Smooth muscle cell (in vitro differentiated cells): ENCODE measurements around the gene PTN. TPM values are rescaled to one million over a fixed set of nuclear protein-coding genes. Genes with fewer than 3 reads are reported as not detected.

Experiments used
- DNase-seq: peaks from one replicate; lab custom pipeline; 2025; ENCODE audit not compliant: unreplicated experiment; lab: John Stamatoyannopoulos, UW
- H2AFZ ChIP-seq: fragments of 200-600 bp; sonication (generic); 2 replicates; pipeline ENCODE4 v1.6.0; 2016; ENCODE audit warnings: antibody characterized with exemption, low read depth, mild to moderate bottlenecking
- H3F3A ChIP-seq: fragments of 200-600 bp; sonication (generic); 2 replicates; pipeline ENCODE4 v1.6.0; 2017; ENCODE audit warnings: antibody characterized with exemption, low read depth
- H3K27ac ChIP-seq: fragments of 200-600 bp; sonication (generic); 2 replicates; pipeline ENCODE4 v1.5.1; 2016; ENCODE audit warnings: low read depth, mild to moderate bottlenecking
- H3K27me3 ChIP-seq: fragments of 200-600 bp; sonication (generic); 2 replicates; pipeline ENCODE4 v1.6.1; 2016; ENCODE audit warnings: low read depth, mild to moderate bottlenecking
- H3K36me3 ChIP-seq: fragments of 200-600 bp; sonication (generic); 2 replicates; pipeline ENCODE4 v1.5.1; 2016; ENCODE audit warnings: low read depth
- H3K4me1 ChIP-seq: fragments of 200-600 bp; sonication (generic); 2 replicates; pipeline ENCODE4 v1.5.1; 2016; ENCODE audit warnings: low read depth
- H3K4me2 ChIP-seq: fragments of 200-600 bp; sonication (generic); 2 replicates; pipeline ENCODE4 v1.6.0; 2016; ENCODE audit warnings: mild to moderate bottlenecking
- H3K4me3 ChIP-seq: fragments of 200-600 bp; sonication (generic); 2 replicates; pipeline ENCODE4 v1.5.1; 2016; ENCODE audit warnings: mild to moderate bottlenecking
- H3K79me2 ChIP-seq: fragments of 200-600 bp; sonication (generic); 2 replicates; pipeline ENCODE4 v1.6.0; 2016; ENCODE audit warnings: low read depth, mild to moderate bottlenecking
- H3K9ac ChIP-seq: fragments of 200-600 bp; sonication (generic); 2 replicates; pipeline ENCODE4 v1.6.0; 2016; ENCODE audit warnings: low read depth
- H3K9me3 ChIP-seq: fragments of 200-600 bp; sonication (generic); replicated peaks from 2 replicates; pipeline ENCODE4 v1.5.1; 2016; ENCODE audit warnings: low read depth
- H4K20me1 ChIP-seq: fragments of 200-600 bp; sonication (generic); 2 replicates; pipeline ENCODE4 v1.6.0; 2016; ENCODE audit warnings: low read depth
- CTCF ChIP-seq: fragments of 200-600 bp; sonication (generic); IDR thresholded peaks from 2 replicates; pipeline ENCODE4 v1.5.1; 2017; ENCODE audit warnings: borderline replicate concordance, mild to moderate bottlenecking, antibody characterized with exemption; ENCODE audit not compliant: insufficient read depth, poor library complexity, severe bottlenecking
- WGBS: methylation state at CpG from one replicate; pipeline ENCODE4 v1.1.7; 2016; ENCODE audit warnings: low lambda C conversion rate; 5-methylcytosine and 5-hydroxymethylcytosine counted together
- polyA plus RNA-seq: library from polyadenylated mRNA; unstranded; fragments of >200 nt; fragmentation: Nextera tagmentation; extraction: Ambion mirVana; gene quantifications from 2 replicates; pipeline ENCODE4 v1.2.1, GENCODE V29; 2016
- total RNA-seq: library from RNA; depleted of rRNA; stranded (reverse); fragments of >200 nt; gene quantifications from 2 replicates; pipeline ENCODE4 v1.2.3, GENCODE V29; 2014

Gene PTN
- total and polyA plus RNA-seq, 2 experiments from 2014 or later = 8.9 to 15.1 TPM

GRCh38 chr7:137254766-137255165 lies 88.8 kb downstream of the PTN start:
- Histone ChIP-seq H4K20me1 (no peaks in the 10 kb centered on the region), H3K9ac (no peak overlapping the region), H3K9me3 (no peaks in the 10 kb centered on the region), H3K4me3 (no peak overlapping the region), H2AFZ (no peak overlapping the region), H3K27me3 (no peaks in the 10 kb centered on the region), H3F3A (no peaks in the 10 kb centered on the region), H3K4me2 (no peak overlapping the region), H3K27ac (no peak overlapping the region), H3K79me2 (no peaks in the 10 kb centered on the region), H3K4me1 (no peaks in the 10 kb centered on the region), H3K36me3 (no peaks in the 10 kb centered on the region)
- 92% methylated on average over 2 of the region's 2 CpGs for WGBS
- no peak for DNase-seq
- TF ChIP-seq CTCF = no peak

- Histone ChIP-seq H3K79me2 (no peaks in the 10 kb centered on the region), H3K36me3 (no peaks in the 10 kb centered on the region), H4K20me1 (no peaks in the 10 kb centered on the region), H3K4me2 (no peak overlapping the region), H3K4me3 (no peak overlapping the region), H3K4me1 (no peaks in the 10 kb centered on the region), H2AFZ (no peak overlapping the region), H3K9me3 (no peaks in the 10 kb centered on the region), H3K27me3 (no peaks in the 10 kb centered on the region), H3F3A (no peaks in the 10 kb centered on the region), H3K9ac (no peak overlapping the region), H3K27ac (no peak overlapping the region)
- TF ChIP-seq CTCF = no peak
- 59% methylated on average over 2 of the region's 2 CpGs for WGBS
- DNase-seq = no peak
Observed at GRCh38 chr7:137245890-137246289, 97.6 kb downstream of the PTN start.

- Histone ChIP-seq H2AFZ (no peak overlapping the region), H3F3A (no peaks in the 10 kb centered on the region), H3K4me3 (no peak overlapping the region), H3K9me3 (no peaks in the 10 kb centered on the region), H3K4me1 (no peaks in the 10 kb centered on the region), H3K27me3 (no peaks in the 10 kb centered on the region), H3K9ac (no peak overlapping the region), H3K79me2 (no peaks in the 10 kb centered on the region), H3K4me2 (no peak overlapping the region), H3K27ac (no peak overlapping the region), H3K36me3 (no peaks in the 10 kb centered on the region), H4K20me1 (no peaks in the 10 kb centered on the region)
- TF ChIP-seq CTCF = no peak
- no peak for DNase-seq
- WGBS = 90% methylated on average over 4 of the region's 4 CpGs
Observed at GRCh38 chr7:137245186-137245585, 98.3 kb downstream of the PTN start.

GRCh38 chr7:137243741-137244140 lies 99.8 kb downstream of the PTN start:
- no peaks in the 10 kb centered on the region for H3K27me3 ChIP-seq
- no peak for TF ChIP-seq CTCF
- no peaks in the 10 kb centered on the region for H3K4me1 ChIP-seq
- no peaks in the 10 kb centered on the region for H4K20me1 ChIP-seq
- no peaks in the 10 kb centered on the region for H3K79me2 ChIP-seq
- no peaks in the 10 kb centered on the region for H3F3A ChIP-seq
- no peak overlapping the region for H3K4me2 ChIP-seq
- H3K36me3 ChIP-seq = no peaks in the 10 kb centered on the region
- no peak overlapping the region for H3K4me3 ChIP-seq
- no peaks in the 10 kb centered on the region for H3K9me3 ChIP-seq
- no peak overlapping the region for H3K27ac ChIP-seq
- no peak overlapping the region for H2AFZ ChIP-seq
- WGBS = 97% methylated on average over 8 of the region's 8 CpGs
- no peak overlapping the region for H3K9ac ChIP-seq
- DNase-seq = no peak
